HepG2 (cell line): Measurements from ENCODE around the gene DEFB124. TPM values are rescaled to one million over a fixed set of nuclear protein-coding genes. Genes with fewer than 3 reads are reported as not detected.

Source experiments
- HMG20B ChIP-seq: conservative IDR thresholded peaks from 2 replicates; pipeline ENCODE4 v1.6.1; 2016; ENCODE audit warnings: missing genetic modification reagents, missing compliant biosample characterization
- PHF20 ChIP-seq: sonication (generic); formaldehyde crosslinking; IDR thresholded peaks from 2 replicates; pipeline ENCODE4 v1.5.0; 2020; ENCODE audit warnings: mild to moderate bottlenecking, missing genetic modification reagents
- U2AF1 ChIP-seq: fragments of 200-400 bp; formaldehyde crosslinking; optimal IDR thresholded peaks from 2 replicates; pipeline ENCODE3; 2017; ENCODE audit warnings: mild to moderate bottlenecking, low read depth, low read length
- WIZ ChIP-seq: sonication (generic); formaldehyde crosslinking; IDR thresholded peaks from 2 replicates; pipeline ENCODE4 v1.5.1; 2020; ENCODE audit warnings: mild to moderate bottlenecking, missing genetic modification reagents
- ZNF317 ChIP-seq: sonication (generic); formaldehyde crosslinking; IDR thresholded peaks from 2 replicates; pipeline ENCODE4 v1.5.0; 2020; ENCODE audit warnings: mild to moderate bottlenecking, missing genetic modification reagents
- ZNF782 ChIP-seq: sonication (generic); formaldehyde crosslinking; IDR thresholded peaks from 2 replicates; pipeline ENCODE4 v1.4.0; 2020; ENCODE audit warnings: missing genetic modification reagents, mild to moderate bottlenecking, borderline replicate concordance
- ZSCAN29 ChIP-seq: sonication (generic); formaldehyde crosslinking; conservative IDR thresholded peaks from 2 replicates; pipeline ENCODE4 v1.4.0; 2020; ENCODE audit warnings: mild to moderate bottlenecking, missing genetic modification reagents
- polyA plus RNA-seq, 8 experiments: library from polyadenylated mRNA; depleted of rRNA in 3 of 8; stranded (reverse) in 7 of 8; unstranded in 1 of 8; fragments of >200 nt; fragmentation: Illumina TruSeq in 4 of 8; extraction: Trizol in 4 of 8; gene quantifications; 2 replicates each; pipeline versions ENCODE4 v1.2.1 to v1.2.3, GENCODE V29; 2011 to 2016; ENCODE audit warnings: low read depth in 4 of 8, missing spikeins in 1 of 8, mixed read lengths in 1 of 8; ENCODE audit not compliant: insufficient read depth in 1 of 8
- total RNA-seq, 5 experiments: library from RNA; depleted of rRNA; stranded (reverse); fragments of >200 nt; fragmentation: Illumina TruSeq; extraction: Trizol; gene quantifications; 2 replicates each; pipeline ENCODE4 v1.2.3, GENCODE V29; 2016; ENCODE audit warnings: low read depth in 1 of 5
- TF ChIP-seq, protein P1 (sequence below): sonication (generic); formaldehyde crosslinking; IDR thresholded peaks from 2 replicates; pipeline ENCODE4 v1.5.0; 2020; ENCODE audit warnings: mild to moderate bottlenecking, missing genetic modification reagents, borderline replicate concordance
- TF ChIP-seq, protein P2 (sequence below): sonication (generic); formaldehyde crosslinking; IDR thresholded peaks from 2 replicates; pipeline ENCODE4 v1.5.0; 2020; ENCODE audit warnings: mild to moderate bottlenecking, missing genetic modification reagents, borderline replicate concordance
- TF ChIP-seq, protein P3 (sequence below): sonication (generic); formaldehyde crosslinking; IDR thresholded peaks from 2 replicates; pipeline ENCODE4 v1.5.0; 2020; ENCODE audit warnings: mild to moderate bottlenecking, missing genetic modification reagents
- TF ChIP-seq, protein P4 (sequence below): sonication (generic); formaldehyde crosslinking; IDR thresholded peaks from 2 replicates; pipeline ENCODE4 v1.4.0; 2020; ENCODE audit warnings: missing genetic modification reagents

Gene DEFB124
- total and polyA plus RNA-seq, 2 of the 13 experiments (the other 11 are each of a cell fraction or from before 2014, with no cell fraction given): not detected

DNA sequence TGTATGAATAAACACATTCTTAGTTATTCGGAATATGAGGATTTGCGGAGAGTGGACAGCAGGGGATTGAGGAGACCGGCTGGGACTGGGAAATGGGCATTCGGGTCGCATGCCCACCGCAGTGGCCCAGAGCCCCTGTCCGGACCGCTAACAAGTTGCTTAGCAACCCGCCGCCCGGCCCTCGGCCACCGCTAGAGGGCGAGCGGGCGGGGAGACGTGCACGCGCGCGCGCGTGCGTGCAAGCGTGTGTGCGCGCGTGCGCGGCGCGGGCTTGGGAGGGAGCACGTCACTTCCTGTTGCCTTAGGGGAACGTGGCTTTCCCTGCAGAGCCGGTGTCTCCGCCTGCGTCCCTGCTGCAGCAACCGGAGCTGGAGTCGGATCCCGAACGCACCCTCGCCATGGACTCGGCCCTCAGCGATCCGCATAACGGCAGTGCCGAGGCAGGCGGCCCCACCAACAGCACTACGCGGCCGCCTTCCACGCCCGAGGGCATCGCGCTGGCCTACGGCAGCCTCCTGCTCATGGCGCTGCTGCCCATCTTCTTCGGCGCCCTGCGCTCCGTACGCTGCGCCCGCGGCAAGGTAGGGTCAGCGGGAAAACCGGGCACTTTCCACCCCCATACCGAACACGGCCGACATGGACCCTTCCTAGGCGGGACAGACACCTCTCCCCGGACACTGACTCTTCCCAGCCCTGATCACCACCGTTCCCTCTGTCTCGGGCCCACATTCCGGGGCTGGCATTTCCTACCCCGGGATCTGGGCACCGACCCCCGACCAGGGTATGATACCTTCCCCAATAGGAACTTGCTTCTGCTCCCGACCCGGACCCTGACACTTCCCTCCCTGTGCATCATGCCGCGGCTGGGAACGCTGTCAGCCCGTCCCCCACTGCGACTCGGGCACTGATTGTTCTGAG is 39.5 kb upstream of the DEFB124 start, which contains the start of gene HM13 (continued):
- TF ChIP-seq, protein P1, sequence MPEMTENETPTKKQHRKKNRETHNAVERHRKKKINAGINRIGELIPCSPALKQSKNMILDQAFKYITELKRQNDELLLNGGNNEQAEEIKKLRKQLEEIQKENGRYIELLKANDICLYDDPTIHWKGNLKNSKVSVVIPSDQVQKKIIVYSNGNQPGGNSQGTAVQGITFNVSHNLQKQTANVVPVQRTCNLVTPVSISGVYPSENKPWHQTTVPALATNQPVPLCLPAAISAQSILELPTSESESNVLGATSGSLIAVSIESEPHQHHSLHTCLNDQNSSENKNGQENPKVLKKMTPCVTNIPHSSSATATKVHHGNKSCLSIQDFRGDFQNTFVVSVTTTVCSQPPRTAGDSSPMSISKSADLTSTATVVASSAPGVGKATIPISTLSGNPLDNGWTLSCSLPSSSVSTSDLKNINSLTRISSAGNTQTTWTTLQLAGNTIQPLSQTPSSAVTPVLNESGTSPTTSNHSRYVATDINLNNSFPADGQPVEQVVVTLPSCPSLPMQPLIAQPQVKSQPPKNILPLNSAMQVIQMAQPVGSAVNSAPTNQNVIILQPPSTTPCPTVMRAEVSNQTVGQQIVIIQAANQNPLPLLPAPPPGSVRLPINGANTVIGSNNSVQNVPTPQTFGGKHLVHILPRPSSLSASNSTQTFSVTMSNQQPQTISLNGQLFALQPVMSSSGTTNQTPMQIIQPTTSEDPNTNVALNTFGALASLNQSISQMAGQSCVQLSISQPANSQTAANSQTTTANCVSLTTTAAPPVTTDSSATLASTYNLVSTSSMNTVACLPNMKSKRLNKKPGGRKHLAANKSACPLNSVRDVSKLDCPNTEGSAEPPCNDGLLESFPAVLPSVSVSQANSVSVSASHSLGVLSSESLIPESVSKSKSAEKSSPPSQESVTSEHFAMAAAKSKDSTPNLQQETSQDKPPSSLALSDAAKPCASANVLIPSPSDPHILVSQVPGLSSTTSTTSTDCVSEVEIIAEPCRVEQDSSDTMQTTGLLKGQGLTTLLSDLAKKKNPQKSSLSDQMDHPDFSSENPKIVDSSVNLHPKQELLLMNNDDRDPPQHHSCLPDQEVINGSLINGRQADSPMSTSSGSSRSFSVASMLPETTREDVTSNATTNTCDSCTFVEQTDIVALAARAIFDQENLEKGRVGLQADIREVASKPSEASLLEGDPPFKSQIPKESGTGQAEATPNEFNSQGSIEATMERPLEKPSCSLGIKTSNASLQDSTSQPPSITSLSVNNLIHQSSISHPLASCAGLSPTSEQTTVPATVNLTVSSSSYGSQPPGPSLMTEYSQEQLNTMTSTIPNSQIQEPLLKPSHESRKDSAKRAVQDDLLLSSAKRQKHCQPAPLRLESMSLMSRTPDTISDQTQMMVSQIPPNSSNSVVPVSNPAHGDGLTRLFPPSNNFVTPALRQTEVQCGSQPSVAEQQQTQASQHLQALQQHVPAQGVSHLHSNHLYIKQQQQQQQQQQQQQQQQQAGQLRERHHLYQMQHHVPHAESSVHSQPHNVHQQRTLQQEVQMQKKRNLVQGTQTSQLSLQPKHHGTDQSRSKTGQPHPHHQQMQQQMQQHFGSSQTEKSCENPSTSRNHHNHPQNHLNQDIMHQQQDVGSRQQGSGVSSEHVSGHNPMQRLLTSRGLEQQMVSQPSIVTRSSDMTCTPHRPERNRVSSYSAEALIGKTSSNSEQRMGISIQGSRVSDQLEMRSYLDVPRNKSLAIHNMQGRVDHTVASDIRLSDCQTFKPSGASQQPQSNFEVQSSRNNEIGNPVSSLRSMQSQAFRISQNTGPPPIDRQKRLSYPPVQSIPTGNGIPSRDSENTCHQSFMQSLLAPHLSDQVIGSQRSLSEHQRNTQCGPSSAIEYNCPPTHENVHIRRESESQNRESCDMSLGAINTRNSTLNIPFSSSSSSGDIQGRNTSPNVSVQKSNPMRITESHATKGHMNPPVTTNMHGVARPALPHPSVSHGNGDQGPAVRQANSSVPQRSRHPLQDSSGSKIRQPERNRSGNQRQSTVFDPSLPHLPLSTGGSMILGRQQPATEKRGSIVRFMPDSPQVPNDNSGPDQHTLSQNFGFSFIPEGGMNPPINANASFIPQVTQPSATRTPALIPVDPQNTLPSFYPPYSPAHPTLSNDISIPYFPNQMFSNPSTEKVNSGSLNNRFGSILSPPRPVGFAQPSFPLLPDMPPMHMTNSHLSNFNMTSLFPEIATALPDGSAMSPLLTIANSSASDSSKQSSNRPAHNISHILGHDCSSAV: peak; percentile 99
- TF ChIP-seq PHF20 (CRISPR knock-in tag): peak; percentile 89
- peak; percentile 75; the same call in 1 of the 2 replicates for TF ChIP-seq ZSCAN29 (CRISPR knock-in tag)
- no peak for TF ChIP-seq HMG20B (CRISPR knock-in tag)
- no peak; the same call in 1 of the 2 replicates for TF ChIP-seq WIZ (CRISPR knock-in tag)
- TF ChIP-seq ZNF317: peak; percentile 79
- TF ChIP-seq, protein P2, sequence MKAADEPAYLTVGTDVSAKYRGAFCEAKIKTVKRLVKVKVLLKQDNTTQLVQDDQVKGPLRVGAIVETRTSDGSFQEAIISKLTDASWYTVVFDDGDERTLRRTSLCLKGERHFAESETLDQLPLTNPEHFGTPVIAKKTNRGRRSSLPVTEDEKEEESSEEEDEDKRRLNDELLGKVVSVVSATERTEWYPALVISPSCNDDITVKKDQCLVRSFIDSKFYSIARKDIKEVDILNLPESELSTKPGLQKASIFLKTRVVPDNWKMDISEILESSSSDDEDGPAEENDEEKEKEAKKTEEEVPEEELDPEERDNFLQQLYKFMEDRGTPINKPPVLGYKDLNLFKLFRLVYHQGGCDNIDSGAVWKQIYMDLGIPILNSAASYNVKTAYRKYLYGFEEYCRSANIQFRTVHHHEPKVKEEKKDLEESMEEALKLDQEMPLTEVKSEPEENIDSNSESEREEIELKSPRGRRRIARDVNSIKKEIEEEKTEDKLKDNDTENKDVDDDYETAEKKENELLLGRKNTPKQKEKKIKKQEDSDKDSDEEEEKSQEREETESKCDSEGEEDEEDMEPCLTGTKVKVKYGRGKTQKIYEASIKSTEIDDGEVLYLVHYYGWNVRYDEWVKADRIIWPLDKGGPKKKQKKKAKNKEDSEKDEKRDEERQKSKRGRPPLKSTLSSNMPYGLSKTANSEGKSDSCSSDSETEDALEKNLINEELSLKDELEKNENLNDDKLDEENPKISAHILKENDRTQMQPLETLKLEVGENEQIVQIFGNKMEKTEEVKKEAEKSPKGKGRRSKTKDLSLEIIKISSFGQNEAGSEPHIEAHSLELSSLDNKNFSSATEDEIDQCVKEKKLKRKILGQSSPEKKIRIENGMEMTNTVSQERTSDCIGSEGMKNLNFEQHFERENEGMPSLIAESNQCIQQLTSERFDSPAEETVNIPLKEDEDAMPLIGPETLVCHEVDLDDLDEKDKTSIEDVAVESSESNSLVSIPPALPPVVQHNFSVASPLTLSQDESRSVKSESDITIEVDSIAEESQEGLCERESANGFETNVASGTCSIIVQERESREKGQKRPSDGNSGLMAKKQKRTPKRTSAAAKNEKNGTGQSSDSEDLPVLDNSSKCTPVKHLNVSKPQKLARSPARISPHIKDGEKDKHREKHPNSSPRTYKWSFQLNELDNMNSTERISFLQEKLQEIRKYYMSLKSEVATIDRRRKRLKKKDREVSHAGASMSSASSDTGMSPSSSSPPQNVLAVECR (CRISPR knock-in tag): peak; percentile 100
- TF ChIP-seq, protein P3, sequence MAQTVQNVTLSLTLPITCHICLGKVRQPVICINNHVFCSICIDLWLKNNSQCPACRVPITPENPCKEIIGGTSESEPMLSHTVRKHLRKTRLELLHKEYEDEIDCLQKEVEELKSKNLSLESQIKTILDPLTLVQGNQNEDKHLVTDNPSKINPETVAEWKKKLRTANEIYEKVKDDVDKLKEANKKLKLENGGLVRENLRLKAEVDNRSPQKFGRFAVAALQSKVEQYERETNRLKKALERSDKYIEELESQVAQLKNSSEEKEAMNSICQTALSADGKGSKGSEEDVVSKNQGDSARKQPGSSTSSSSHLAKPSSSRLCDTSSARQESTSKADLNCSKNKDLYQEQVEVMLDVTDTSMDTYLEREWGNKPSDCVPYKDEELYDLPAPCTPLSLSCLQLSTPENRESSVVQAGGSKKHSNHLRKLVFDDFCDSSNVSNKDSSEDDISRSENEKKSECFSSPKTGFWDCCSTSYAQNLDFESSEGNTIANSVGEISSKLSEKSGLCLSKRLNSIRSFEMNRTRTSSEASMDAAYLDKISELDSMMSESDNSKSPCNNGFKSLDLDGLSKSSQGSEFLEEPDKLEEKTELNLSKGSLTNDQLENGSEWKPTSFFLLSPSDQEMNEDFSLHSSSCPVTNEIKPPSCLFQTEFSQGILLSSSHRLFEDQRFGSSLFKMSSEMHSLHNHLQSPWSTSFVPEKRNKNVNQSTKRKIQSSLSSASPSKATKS: peak; percentile 80; the same call in 1 of the 2 replicates
- TF ChIP-seq, protein P4, sequence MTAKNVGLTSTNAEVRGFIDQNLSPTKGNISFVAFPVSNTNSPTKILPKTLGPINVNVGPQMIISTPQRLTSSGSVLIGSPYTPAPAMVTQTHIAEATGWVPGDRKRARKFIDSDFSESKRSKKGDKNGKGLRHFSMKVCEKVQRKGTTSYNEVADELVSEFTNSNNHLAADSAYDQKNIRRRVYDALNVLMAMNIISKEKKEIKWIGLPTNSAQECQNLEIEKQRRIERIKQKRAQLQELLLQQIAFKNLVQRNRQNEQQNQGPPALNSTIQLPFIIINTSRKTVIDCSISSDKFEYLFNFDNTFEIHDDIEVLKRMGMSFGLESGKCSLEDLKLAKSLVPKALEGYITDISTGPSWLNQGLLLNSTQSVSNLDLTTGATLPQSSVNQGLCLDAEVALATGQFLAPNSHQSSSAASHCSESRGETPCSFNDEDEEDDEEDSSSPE: peak; percentile 90
- TF ChIP-seq ZNF782 (CRISPR knock-in tag): peak; percentile 96
- TF ChIP-seq U2AF1: peak; percentile 66
